ENCODE measurements around the gene SUPT3H.
"Not testable (repeated sequence)": the region's sequence is repeated elsewhere in the genome, so short reads cannot be mapped to it uniquely, and the experiment has no call there.

SUPT3H gene

GRCh38 chr6:45231660-45232059 is 146.1 kb downstream of the SUPT3H start:
- DNase-seq = no peak

DNA sequence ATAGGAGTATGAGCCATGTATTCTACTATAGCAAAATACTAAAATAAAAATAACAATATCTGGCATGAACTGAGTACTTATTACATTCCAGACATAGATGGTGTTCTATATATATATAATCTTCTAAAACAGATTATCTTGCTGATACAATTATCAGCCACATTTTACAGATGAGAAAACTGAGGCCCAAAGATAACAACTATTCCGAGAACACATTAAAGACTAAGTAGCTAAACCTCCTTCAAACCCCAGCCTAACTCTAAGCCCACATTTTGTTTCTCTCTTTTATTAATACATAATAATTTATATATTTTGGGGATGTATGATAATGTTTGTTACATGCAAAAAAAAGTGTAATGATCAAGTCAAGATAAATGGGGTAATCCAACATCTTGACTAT is 148.3 kb downstream of the SUPT3H start:
- DNase-seq = no peak

DNA sequence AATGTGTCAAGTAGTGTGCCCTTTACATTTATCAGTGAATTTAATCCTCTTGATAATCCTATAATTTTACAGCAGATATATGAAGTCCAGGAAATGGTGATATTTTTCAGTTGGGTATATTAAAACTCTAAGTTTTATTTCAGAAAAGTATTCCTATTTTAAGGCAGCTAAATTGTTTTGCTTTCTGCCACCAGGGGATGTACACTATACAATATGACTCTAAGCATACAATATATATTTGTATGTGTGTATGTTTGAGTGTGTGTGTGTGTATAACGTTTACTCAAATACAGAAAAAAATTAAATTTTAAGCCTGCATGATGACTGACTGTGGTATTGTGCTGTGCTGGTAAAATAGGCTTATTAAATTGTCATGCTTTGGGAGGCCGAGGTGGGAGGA is 151.7 kb downstream of the SUPT3H start:
- no peak for DNase-seq

- DNase-seq = no peak
Observed at GRCh38 chr6:45222380-45222779, 155.4 kb downstream of the SUPT3H start.

DNA sequence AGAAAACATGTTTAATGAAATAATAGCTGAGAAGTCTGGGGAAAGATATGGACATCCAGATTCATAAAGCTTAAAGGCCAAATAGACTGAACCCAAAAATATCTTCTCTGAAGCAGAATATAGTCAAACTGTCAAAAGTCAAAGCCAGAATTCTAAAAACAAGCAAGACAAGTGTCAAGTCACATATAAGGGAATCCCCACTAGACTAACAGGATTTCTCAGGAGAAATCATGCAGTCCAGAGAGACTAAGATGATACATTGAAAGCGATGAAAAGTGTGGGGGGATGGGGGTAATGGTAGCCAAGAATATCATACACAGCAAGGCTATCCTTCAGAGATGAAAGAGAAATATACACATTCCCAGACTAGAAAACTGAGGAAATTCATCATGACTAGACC is 162.0 kb downstream of the SUPT3H start:
- DNase-seq = no peak

- no peak for DNase-seq
Observed at GRCh38 chr6:45212976-45213375, 164.8 kb downstream of the SUPT3H start.

DNA sequence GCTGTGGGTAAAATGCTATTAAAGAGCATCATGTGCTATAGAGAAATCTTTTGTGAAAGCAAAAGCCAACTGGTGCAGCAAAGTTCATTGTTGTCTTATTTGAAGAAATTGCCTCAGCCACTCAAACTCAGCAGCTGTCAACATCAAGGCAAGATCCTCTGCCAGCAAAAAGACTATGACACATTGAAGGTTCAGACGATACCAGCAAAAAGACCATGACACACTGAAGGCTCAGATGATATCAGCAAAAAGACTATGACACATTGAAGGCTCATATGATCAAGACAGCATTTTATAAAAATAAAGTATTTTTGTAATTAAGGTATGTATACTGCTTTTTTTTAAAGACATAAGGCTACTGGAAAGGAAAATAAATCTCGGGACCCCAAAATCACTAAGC is 168.0 kb downstream of the SUPT3H start:
- no peak for DNase-seq

DNA sequence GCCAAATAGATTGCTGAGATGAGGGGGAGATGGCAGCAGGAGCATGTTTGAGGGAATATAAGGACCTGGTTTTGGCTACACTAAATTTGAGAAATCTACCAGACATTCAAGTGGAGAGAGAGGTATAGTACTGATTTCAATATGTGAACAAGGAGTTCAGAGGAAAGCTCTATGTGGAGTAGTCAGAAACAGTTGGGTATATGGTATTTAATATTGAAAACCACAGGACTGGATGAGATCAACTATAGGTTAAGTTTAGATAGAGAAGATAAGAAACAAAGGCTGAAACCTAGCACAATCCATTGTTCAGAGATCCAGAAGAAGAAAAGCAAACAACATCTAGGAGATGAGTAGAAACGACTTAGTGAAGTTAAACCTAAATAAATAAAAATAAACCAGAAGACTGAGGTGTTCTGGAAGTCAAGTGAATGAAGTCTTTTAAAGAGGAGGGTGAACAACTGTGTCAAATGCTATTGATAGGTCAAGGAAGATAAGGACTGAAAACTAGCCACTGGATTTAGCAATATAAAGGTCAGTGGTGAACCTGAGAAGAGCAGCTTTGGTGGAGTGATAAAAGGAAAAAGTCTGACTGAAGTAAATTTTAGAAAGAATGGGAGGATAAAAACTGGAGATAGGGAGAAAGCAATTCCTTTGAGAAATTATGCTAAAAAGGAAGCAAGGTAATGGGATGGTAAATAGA is 170.8 kb downstream of the SUPT3H start:
- DNase-seq = no peak

- no peak for DNase-seq
Observed at GRCh38 chr6:45201484-45201883, 176.2 kb downstream of the SUPT3H start.

GRCh38 chr6:45200510-45200909 is 177.2 kb downstream of the SUPT3H start:
- no peak for DNase-seq

DNA sequence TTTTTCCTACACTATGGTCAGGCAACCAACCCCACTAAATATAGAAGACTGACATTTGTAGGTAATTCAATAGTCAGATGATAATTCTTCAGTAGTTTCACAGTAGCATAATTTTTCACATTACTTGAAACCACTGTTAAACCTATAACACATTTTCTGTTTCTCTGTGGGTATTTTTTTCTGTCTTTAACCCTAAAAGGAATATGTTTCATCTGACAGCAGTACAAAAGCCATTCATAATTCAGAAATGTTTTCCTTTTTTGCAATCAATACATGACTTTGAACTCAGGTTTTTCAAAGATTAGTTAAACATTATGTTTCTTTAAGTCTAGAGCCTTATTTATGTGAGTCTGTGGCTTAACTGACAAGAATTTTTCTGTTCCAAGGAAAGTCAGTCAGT is 178.2 kb downstream of the SUPT3H start:
- no peak for DNase-seq

DNA sequence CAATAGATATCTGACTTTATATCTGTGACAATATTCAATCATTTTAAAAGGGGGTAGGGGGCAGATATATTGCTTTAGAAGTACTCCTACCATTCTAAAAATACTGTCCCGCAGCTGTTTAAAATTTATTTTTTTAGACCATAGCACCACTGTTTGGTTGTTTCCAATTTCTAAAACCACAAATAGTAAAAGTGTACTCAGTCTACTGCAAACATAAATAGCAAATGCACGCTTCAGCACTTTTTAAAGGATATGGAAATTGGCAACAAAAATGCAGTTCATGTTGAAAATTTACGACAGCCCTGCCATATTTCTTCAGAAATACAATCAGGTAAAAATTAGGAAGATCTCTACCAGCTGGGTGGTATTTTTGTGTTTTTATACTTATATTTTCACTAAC is 181.6 kb downstream of the SUPT3H start:
- no peak for DNase-seq

- DNase-seq = no peak
Observed at GRCh38 chr6:45195137-45195536, 182.6 kb downstream of the SUPT3H start.

DNA sequence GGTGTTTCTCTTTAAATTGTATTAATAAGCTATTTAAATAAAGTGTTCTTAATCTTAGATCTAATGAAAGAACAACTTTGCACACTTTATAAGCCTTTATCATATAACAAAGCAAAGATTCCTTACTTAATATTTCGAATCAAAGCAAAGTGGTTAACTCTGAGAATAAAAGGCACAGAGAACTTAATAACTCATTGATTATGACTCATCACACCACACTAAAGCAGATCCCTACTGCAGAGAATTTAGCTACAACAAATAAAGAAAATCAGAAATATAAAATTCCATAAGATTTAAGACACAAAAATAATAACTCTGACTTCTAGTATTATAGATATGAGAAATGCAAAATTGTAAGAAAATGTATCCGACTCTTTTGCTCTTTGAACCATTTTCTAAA is 185.2 kb downstream of the SUPT3H start:
- DNase-seq = no peak

GRCh38 chr6:45191414-45191813 is 186.3 kb downstream of the SUPT3H start:
- DNase-seq = no peak

- no peak for DNase-seq
Observed at GRCh38 chr6:45187836-45188235, 189.9 kb downstream of the SUPT3H start.

GRCh38 chr6:45185403-45186251 is 192.1 kb downstream of the SUPT3H start:
- no peak for DNase-seq

DNA sequence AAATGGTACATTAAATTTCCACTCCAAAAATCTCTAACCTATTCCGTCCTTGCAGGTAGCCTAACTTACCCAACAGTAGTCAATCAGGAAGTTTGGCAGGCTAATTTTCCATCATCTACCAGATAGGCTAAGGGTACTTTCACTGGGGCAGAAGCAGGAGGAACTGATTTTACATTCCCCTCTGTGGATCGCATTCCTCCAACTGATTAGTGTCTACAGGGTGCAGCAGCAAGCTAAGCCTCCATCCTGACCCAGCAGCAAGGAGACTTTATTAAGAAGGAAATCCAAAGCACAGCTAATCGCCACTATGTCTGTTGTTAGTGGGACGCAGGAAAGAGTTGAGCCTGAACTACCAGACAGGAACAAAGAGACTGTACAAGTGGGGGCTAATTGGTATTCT is 192.8 kb downstream of the SUPT3H start:
- no peak for DNase-seq

DNA sequence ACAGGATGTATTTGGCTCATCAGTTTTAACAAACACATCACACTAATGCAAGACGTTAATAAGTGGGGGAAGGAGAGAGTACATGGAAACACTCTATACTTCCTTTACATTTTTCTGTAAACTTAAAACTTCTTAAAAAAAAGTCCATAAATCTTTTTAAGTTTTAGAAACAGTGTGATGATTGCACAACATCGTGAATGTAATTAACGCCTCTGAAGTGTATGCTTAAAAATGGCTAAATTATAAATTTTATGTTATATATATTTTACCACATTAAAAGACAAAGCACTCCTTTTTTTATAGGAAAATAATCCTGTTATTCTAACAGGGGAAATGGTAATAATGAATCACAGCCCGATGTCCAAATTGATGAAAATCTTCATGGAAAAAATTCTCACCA is 193.7 kb downstream of the SUPT3H start:
- DNase-seq = no peak

DNA sequence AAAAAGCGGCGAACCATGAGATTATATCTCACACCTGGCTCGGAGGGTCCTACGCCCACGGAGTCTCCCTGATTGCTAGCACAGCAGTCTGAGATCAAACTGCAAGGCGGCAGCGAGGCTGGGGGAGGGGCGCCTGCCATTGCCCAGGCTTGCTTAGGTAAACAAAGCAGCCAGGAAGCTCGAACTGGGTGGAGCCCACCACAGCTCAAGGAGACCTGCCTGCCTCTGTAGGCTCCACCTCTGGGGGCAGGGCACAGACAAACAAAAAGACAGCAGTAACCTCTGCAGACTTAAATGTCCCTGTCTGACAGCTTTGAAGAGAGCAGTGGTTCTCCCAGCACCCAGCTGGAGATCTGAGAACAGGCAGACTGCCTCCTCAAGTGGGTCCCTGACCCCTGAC is 201.4 kb downstream of the SUPT3H start:
- DNase-seq = not testable (repeated sequence)

- no peak for DNase-seq
Observed at GRCh38 chr6:45175272-45175671, 202.5 kb downstream of the SUPT3H start.

DNA sequence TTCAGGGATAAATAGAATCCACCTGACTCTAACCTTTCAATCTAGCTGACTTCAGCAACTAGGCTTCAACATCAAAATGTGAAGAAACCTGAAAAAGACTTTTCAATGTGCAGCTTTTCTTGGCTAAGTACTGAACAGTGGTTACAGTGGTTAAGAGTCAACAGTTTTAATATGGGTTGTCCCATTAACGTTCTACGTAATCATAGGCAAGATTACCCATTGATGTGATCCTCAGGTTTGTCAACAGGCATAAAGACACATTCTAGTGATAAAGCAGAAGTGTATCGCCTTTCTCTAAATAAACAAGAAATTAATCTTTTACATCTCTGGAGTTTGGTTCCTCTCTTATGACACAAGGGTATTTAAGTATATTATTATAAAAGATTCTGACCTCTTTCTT is 203.7 kb downstream of the SUPT3H start:
- DNase-seq = no peak

DNA sequence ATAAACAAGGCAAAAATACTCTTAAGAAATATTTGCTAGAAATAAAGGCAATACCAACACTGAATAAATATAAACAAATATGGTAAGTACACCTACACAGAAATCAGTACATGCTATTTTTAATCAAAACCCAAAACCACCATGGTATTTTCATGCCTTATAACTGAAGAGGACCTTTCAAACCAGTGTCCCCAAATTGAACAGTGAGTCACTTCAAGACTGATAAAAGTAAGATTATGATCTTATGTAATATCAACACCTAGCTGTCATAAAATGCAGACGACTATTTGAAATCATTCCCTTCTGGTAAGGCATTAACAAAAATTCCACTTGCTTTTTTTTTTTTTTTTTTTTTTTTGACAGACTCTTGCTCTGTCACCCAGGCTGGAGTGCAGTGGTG is 206.4 kb downstream of the SUPT3H start:
- no peak for DNase-seq

- DNase-seq = no peak
Observed at GRCh38 chr6:45170309-45170708, 207.4 kb downstream of the SUPT3H start.

GRCh38 chr6:45169815-45170214 is 207.9 kb downstream of the SUPT3H start:
- no peak for DNase-seq

Data from retina (tissue), 1 donor.